Adrenal gland (tissue), 12 donors: ENCODE measurements around the gene DCTN2. TPM values are rescaled to one million over a fixed set of nuclear protein-coding genes. Genes with fewer than 3 reads are reported as not detected.

Experiments used
- DNase-seq, 7 donors: peaks; one replicate each; pipeline ENCODE4 v3.0.0-alpha.2; 2019 to 2020
- H3K27ac ChIP-seq, 5 donors: fragments of 200-600 bp; sonication (generic) in 4 of 5; 1 replicate in 3 of 5; 2 replicates in 2 of 5; pipeline versions ENCODE4 v1.5.1 to v1.8.0; 2016 to 2020; ENCODE audit warnings: mild to moderate bottlenecking in 1 of 5
- H3K27me3 ChIP-seq: fragments of 200-600 bp; 2 replicates; pipeline ENCODE4 v1.8.0; 2021
- H3K36me3 ChIP-seq, 2 donors: fragments of 200-600 bp; replicated peaks in 1 of 2; 1 replicate in 1 of 2; 2 replicates in 1 of 2; pipeline versions ENCODE4 v1.5.1 to v1.8.0; 2018 to 2022
- H3K4me1 ChIP-seq, 2 donors: fragments of 200-600 bp; replicated peaks in 1 of 2; 1 replicate in 1 of 2; 2 replicates in 1 of 2; pipeline versions ENCODE4 v1.5.1 to v1.8.0; 2018 to 2021
- H3K4me3 ChIP-seq, 4 donors: fragments of 200-600 bp; sonication (generic) in 3 of 4; one replicate each; pipeline ENCODE4 v1.5.1; 2016 to 2018
- H3K9me3 ChIP-seq, 3 donors: fragments of 200-600 bp; sonication (generic) in 1 of 3; replicated peaks in 1 of 3; 1 replicate in 2 of 3; 2 replicates in 1 of 3; pipeline versions ENCODE4 v1.5.1 to v1.8.0; 2016 to 2021
- POLR2A ChIP-seq, 2 donors: fragments of 450-650 bp; IDR thresholded peaks; one replicate each; pipeline ENCODE4 v1.6.1; 2017; ENCODE audit warnings: antibody characterized with exemption in 2 of 2, mild to moderate bottlenecking in 2 of 2, moderate library complexity in 1 of 2
- WGBS, 4 donors: extraction: QIAGEN DNeasy Blood & Tissue Kit in 2 of 4; methylation state at CpG; one replicate each; pipeline versions ENCODE4 v1.1.5 to v1.1.7; 2013 to 2017; 5-methylcytosine and 5-hydroxymethylcytosine counted together
- intact Hi-C, 2 donors: fragments of 100-400 bp; cut with DNase I; formaldehyde crosslinking; loops; one replicate each; pipeline versions ENCODE4 v1.14.1 to v1.15.0; 2022 to 2023
- polyA plus RNA-seq, 3 donors: library from polyadenylated mRNA; stranded (reverse); fragments of 200-250 nt in 2 of 3; fragments of 350-450 nt in 1 of 3; fragmentation: Illumina TruSeq in 1 of 3; extraction: RNeasy Lipid Tissue Mini Kit (QIAGEN cat#74804) in 1 of 3; gene quantifications; one replicate each; pipeline ENCODE4 v1.2.3, GENCODE V29; 2013 to 2014
- total RNA-seq, 9 donors: library from RNA; depleted of rRNA in 4 of 9; stranded (reverse); fragments of >200 nt in 4 of 9; fragments of 120-200 nt in 1 of 9; fragmentation: NEBNext Ultra II Directional in 1 of 9; extraction: Animal tissue kit (Norgen Biotek cat#: 25700) in 1 of 9; gene quantifications; one replicate each; pipeline versions ENCODE4 v1.1.0 to v1.2.4, GENCODE V29; 2013 to 2023
- TF ChIP-seq, protein P1 (sequence below), 6 experiments: fragments of 450-650 bp in 4 of 6; fragments of 200-600 bp in 2 of 6; sonication (generic) in 1 of 6; IDR thresholded peaks; 1 replicate in 5 of 6; 2 replicates in 1 of 6; pipeline versions ENCODE4 v1.5.1 to v1.8.0; 2016 to 2021; ENCODE audit warnings: antibody characterized with exemption in 6 of 6, mild to moderate bottlenecking in 2 of 6, moderate library complexity in 1 of 6
- donor health status: healthy with polysubstance abuse.
- donor health status: Bipolar disorder and iron deficiency.
- donor health status: DM: yes; HTN: yes; CAD: no.
- donor health status: DM: no; HTN: no; CAD: no.
- donor health status: DM: no; HTN: no; CAD: no.
- donor health status: DM: yes; HTN: yes; CAD: no.

DCTN2 gene
- total and polyA plus RNA-seq, 12 donors = 81.2 to 238 (median 135) TPM

DNA sequence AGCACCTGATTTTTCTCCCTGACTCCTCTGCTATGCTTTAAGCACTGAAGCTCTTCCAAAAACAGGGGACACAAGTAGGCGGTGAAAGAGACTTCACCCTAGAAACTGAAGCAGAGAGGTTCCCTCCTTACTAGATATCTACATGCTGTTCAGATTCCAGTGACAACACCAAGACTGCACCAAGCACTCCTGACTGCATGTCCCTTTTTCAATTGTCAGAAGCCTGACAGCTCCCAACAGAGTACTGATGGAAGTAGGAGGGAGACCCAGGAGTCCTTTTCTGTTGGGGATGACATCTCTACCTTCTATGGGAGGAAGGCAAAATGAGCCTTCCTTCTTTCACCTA lies 10.4 kb downstream of the DCTN2 start:
- intact Hi-C loops = no loop called here
- Histone ChIP-seq H3K27me3 (no peaks in the 10 kb centered on the region), H3K36me3 (peaks cover 0 to 73% of the 10 kb centered on the region in 2 donors), H3K4me1 (peaks cover 0 to 9% of the 10 kb centered on the region in 2 donors), H3K4me3 (no peak overlapping the region), H3K27ac (no peak overlapping the region), H3K9me3 (no peaks in the 10 kb centered on the region)
- no peak for TF ChIP-seq POLR2A (IDR thresholded peaks at IDR 0.05)
- TF ChIP-seq, protein P1, sequence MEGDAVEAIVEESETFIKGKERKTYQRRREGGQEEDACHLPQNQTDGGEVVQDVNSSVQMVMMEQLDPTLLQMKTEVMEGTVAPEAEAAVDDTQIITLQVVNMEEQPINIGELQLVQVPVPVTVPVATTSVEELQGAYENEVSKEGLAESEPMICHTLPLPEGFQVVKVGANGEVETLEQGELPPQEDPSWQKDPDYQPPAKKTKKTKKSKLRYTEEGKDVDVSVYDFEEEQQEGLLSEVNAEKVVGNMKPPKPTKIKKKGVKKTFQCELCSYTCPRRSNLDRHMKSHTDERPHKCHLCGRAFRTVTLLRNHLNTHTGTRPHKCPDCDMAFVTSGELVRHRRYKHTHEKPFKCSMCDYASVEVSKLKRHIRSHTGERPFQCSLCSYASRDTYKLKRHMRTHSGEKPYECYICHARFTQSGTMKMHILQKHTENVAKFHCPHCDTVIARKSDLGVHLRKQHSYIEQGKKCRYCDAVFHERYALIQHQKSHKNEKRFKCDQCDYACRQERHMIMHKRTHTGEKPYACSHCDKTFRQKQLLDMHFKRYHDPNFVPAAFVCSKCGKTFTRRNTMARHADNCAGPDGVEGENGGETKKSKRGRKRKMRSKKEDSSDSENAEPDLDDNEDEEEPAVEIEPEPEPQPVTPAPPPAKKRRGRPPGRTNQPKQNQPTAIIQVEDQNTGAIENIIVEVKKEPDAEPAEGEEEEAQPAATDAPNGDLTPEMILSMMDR (IDR thresholded peaks at IDR 0.05) = no peak
- no peak for DNase-seq
- 94 to 100% (median 100%) methylated on average over 1 of the region's 1 CpG for WGBS, 4 donors

DNA sequence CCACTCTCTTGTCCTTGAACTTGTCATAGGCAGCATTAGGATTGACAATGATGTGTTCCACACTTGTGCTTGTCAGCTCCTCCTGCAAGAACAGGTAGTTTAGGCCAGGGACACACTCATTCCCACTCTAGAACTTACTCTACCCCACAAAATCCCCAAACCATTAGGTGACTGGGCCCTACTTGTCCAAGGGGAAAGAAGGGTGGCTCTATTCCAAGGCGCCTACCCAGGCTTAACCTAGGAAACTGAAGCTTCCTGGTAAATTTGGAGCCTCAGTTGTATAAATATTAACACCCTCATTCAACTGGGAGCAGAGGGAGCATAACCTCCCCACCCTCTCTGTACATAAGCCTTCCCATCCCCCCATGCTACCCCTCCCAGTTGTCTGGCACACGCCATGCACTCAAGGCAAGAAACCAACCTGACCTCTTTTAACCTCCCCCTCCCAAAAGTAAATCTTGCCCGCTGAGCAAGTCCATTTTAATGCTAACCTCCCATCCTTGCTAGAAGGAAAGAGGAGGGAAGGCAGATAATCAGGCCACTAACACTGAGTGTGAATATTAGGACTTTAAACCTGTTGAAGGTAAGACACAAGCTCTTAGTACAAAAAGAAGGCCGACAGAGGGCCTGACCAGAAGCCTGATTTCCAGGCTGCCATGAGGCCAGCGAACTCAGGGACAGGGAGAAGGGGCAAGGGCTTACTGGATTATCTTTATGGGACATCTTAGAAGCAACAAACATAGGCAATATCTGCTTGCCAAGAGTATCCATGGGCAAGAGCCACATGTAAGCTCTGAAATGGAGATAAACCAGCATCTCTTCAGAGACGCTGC lies 11.0 kb downstream of the DCTN2 start:
- Histone ChIP-seq H3K4me1 (peaks cover 0 to 3% of the 10 kb centered on the region in 2 donors), H3K27me3 (no peaks in the 10 kb centered on the region), H3K9me3 (no peaks in the 10 kb centered on the region), H3K36me3 (peaks cover 0 to 75% of the 10 kb centered on the region in 2 donors), H3K27ac (no peak overlapping the region), H3K4me3 (no peak overlapping the region)
- intact Hi-C loops = no loop called here
- WGBS, 4 donors = 74 to 91% (median 77%) methylated on average over 6 of the region's 6 CpGs
- TF ChIP-seq POLR2A (IDR thresholded peaks at IDR 0.05) = no peak
- TF ChIP-seq, protein P1 (IDR thresholded peaks at IDR 0.05) = no peak
- no peak for DNase-seq

DNA sequence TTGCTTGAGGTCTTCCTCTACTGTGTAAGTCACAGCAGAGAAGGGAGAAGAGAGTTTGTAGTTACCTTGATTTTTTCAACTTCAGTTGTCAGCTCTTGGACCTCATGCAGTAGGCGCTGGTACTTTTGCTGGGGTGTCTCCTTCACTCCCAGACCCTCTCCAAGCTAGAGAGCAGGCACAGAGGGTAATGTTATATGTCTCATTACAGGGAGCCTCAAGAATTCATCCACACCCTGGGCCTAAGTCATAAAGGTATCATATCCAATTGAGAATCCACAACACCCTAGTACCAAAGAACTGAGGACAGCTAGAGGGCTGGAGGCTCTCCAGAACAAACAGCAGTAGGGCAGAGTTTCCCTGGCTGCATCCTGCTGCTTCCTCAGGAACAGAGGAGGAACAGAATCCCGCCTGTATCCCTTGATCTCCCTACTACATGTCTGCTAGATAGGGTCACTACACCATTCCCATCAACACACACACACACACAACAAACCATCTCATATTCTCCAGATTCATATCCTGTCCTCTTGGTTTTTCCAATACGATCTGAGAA lies 11.9 kb downstream of the DCTN2 start:
- intact Hi-C loops = no loop called here

DNA sequence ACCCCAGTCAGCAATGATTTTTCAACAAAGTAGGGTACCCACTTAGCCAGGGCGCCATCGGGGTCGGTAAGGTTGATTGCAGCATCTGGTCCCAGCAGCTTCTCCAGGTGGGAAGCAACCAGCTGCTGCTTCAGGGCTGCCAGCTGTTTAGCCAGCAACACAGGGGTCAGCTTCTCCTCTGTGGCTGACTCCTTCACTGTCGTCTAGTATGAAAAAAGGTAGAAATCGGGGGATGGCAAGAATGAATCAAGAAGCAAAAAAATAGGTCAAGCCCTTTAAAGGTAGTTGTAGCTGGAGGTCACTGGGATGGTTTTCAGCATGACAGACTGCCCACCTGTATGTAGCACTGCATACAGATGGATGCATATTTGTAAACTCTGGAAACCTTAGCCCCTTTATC lies 12.7 kb downstream of the DCTN2 start:
- intact Hi-C loops = no loop called here
- H3K36me3 ChIP-seq = peaks cover 0 to 86% of the 10 kb centered on the region in 2 donors
- no peak overlapping the region for H3K27ac ChIP-seq
- no peaks in the 10 kb centered on the region for H3K27me3 ChIP-seq
- no peak for DNase-seq
- TF ChIP-seq POLR2A (IDR thresholded peaks at IDR 0.05) = no peak
- TF ChIP-seq, protein P1 (IDR thresholded peaks at IDR 0.05) = no peak
- no peak overlapping the region for H3K4me3 ChIP-seq
- no peaks in the 10 kb centered on the region for H3K9me3 ChIP-seq
- no peaks in the 10 kb centered on the region for H3K4me1 ChIP-seq
- WGBS, 4 donors = 91 to 92% (median 91%) methylated on average over 5 of the region's 5 CpGs

More for the DNA sequence above, 11.9 kb downstream of the DCTN2 start:
- no peak overlapping the region for H3K27ac ChIP-seq
- no peaks in the 10 kb centered on the region for H3K9me3 ChIP-seq
- 80 to 94% (median 91%) methylated on average over 2 to 3 of the region's 3 CpGs for WGBS, 4 donors
- peaks cover 0 to 84% of the 10 kb centered on the region in 2 donors for H3K36me3 ChIP-seq
- H3K4me3 ChIP-seq = no peak overlapping the region
- H3K4me1 ChIP-seq = no peaks in the 10 kb centered on the region
- H3K27me3 ChIP-seq = no peaks in the 10 kb centered on the region
- TF ChIP-seq POLR2A (IDR thresholded peaks at IDR 0.05) = no peak
- TF ChIP-seq, protein P1 (IDR thresholded peaks at IDR 0.05) = no peak
- no peak for DNase-seq
